HCT116 (cell line): ENCODE measurements around the gene TAF8. TPM values are rescaled to one million over a fixed set of nuclear protein-coding genes. Genes with fewer than 3 reads are reported as not detected.

Experiments used
- ATAC-seq: fragments of 200-7000 bp; cut with Tn5 transposase; 2 replicates; pipeline ENCODE4 v1.9.1; 2020; ENCODE audit warnings: mild to moderate bottlenecking, moderate library complexity
- BruUV-seq: library from RNA; stranded (reverse); fragments of 400-500 nt; replicated peaks from 2 replicates; lab custom pipeline; 2021; lab: Mats Ljungman, UMichigan
- CTCF ChIA-PET: fragments of 300-600 bp; sonication (Branson Sonifier 250); formaldehyde crosslinking; loops from one replicate; lab custom pipeline; 2021; ENCODE audit warnings: antibody characterized with exemption; lab: Charles Lee
- POLR2A ChIA-PET: fragments of 300-600, 350-600 bp; sonication (Branson Sonifier 250); formaldehyde crosslinking; loops from one replicate; lab custom pipeline; 2021; ENCODE audit warnings: antibody characterized with exemption; lab: Charles Lee
- RAD21 ChIA-PET, 2 experiments: fragments of 300-600 bp; sonication (Branson Sonifier 250); formaldehyde crosslinking; loops; one replicate each; lab custom pipeline; 2023; ENCODE audit warnings: low total read pairs in 2 of 2; ENCODE audit not compliant: uncharacterized antibody in 2 of 2, unreplicated experiment in 2 of 2, low non-redundant PET in 1 of 2; lab: Charles Lee
- DNase-seq: peaks from one replicate; pipeline ENCODE4 v3.0.0-alpha.2; 2010; ENCODE audit warnings: low read depth, low spot score
- H2AFZ ChIP-seq: fragments of 200-600 bp; shearing (Covaris generic), sonication (generic); 2 replicates; pipeline ENCODE4 v1.6.1; 2017; ENCODE audit warnings: low read depth, mixed run types, mixed read lengths, antibody characterized with exemption, low read length; ENCODE audit not compliant: poor library complexity, severe bottlenecking
- H3K27ac ChIP-seq: 2 replicates; pipeline ENCODE4 v1.5.1; 2012; ENCODE audit warnings: low read depth, low read length
- H3K27me3 ChIP-seq: fragments of 200-600 bp; sonication (generic); 2 replicates; pipeline ENCODE4 v1.6.1; 2016; ENCODE audit warnings: mixed run types, low read length, mixed read lengths; ENCODE audit not compliant: insufficient read depth
- H3K36me3 ChIP-seq, 2 experiments: fragments of 200-500 bp in 1 of 2; fragments of 200-600 bp in 1 of 2; sonication (Bioruptor generic) in 1 of 2; sonication (generic) in 1 of 2; 2 replicates each; pipeline versions ENCODE4 v1.5.1 to v1.6.1; 2014 to 2016; ENCODE audit warnings: low read length in 2 of 2, inconsistent platforms in 1 of 2, mixed read lengths in 1 of 2, mixed run types in 1 of 2; ENCODE audit not compliant: insufficient read depth in 2 of 2, control insufficient read depth in 1 of 2
- H3K4me1 ChIP-seq, 2 experiments: fragments of 200-600 bp in 1 of 2; sonication (generic) in 1 of 2; 2 replicates each; pipeline versions ENCODE4 v1.5.1 to v1.6.1; 2012 to 2017; ENCODE audit warnings: low read length in 2 of 2, inconsistent platforms in 1 of 2, mild to moderate bottlenecking in 1 of 2, mixed read lengths in 1 of 2, mixed run types in 1 of 2, moderate library complexity in 1 of 2; ENCODE audit not compliant: insufficient read depth in 2 of 2, control insufficient read depth in 1 of 2
- H3K4me2 ChIP-seq: fragments of 200-600 bp; sonication (generic); 2 replicates; pipeline ENCODE4 v1.6.1; 2017; ENCODE audit warnings: mixed run types, low read length, mixed read lengths
- H3K4me3 ChIP-seq, 2 experiments: fragments of 200-600 bp in 1 of 2; sonication (generic) in 1 of 2; replicated peaks in 1 of 2; 2 replicates each; pipeline ENCODE4 v1.5.1; 2011 to 2016; ENCODE audit warnings: low read length in 2 of 2, control low read depth in 1 of 2, low read depth in 1 of 2, mild to moderate bottlenecking in 1 of 2, mixed read lengths in 1 of 2, mixed run types in 1 of 2
- H3K79me2 ChIP-seq: fragments of 200-600 bp; sonication (generic); 2 replicates; pipeline ENCODE4 v1.6.1; 2017; ENCODE audit warnings: mild to moderate bottlenecking, mixed run types, low read length, moderate library complexity, mixed read lengths; ENCODE audit not compliant: insufficient read depth
- H3K9ac ChIP-seq: fragments of 200-600 bp; sonication (generic); 2 replicates; pipeline ENCODE4 v1.6.1; 2016; ENCODE audit warnings: low read length, mixed read lengths
- H3K9me2 ChIP-seq: fragments of 200-600 bp; sonication (generic), shearing (Covaris generic); 2 replicates; pipeline ENCODE4 v1.6.1; 2017; ENCODE audit warnings: mixed run types, mild to moderate bottlenecking, moderate library complexity; ENCODE audit not compliant: insufficient read depth
- H3K9me3 ChIP-seq, 2 experiments: fragments of 200-500 bp in 1 of 2; fragments of 200-600 bp in 1 of 2; sonication (Bioruptor generic) in 1 of 2; sonication (generic) in 1 of 2; 2 replicates each; pipeline ENCODE4 v1.6.1; 2014 to 2017; ENCODE audit warnings: low read length in 2 of 2, mixed read lengths in 2 of 2, inconsistent platforms in 1 of 2, low read depth in 1 of 2, mild to moderate bottlenecking in 1 of 2, mixed run types in 1 of 2, moderate library complexity in 1 of 2; ENCODE audit not compliant: control insufficient read depth in 1 of 2, insufficient read depth in 1 of 2
- H4K20me1 ChIP-seq: fragments of 200-600 bp; sonication (generic), shearing (Covaris generic); 2 replicates; pipeline ENCODE4 v1.6.1; 2017; ENCODE audit warnings: mixed run types, mild to moderate bottlenecking, moderate library complexity; ENCODE audit not compliant: insufficient read depth
- CBX3 ChIP-seq: IDR thresholded peaks from 2 replicates; pipeline ENCODE4 v1.6.1; 2012; ENCODE audit warnings: low read depth
- ELF1 ChIP-seq: IDR thresholded peaks from 2 replicates; pipeline ENCODE4 v1.6.1; 2012; ENCODE audit warnings: low read depth, borderline replicate concordance
- EZH2phosphoT487 ChIP-seq: fragments of 200-600 bp; IDR thresholded peaks from 2 replicates; pipeline ENCODE4 v1.6.1; 2018; ENCODE audit warnings: antibody characterized with exemption, borderline replicate concordance
- FOSL1 ChIP-seq: IDR thresholded peaks from 2 replicates; pipeline ENCODE4 v1.6.1; 2012; ENCODE audit warnings: low read depth
- SP1 ChIP-seq: IDR thresholded peaks from 2 replicates; pipeline ENCODE4 v1.6.1; 2012; ENCODE audit warnings: low read depth
- TCF7L2 ChIP-seq: IDR thresholded peaks from 2 replicates; pipeline ENCODE4 v1.7.0; 2011; ENCODE audit warnings: borderline replicate concordance, inconsistent platforms; ENCODE audit not compliant: insufficient read depth, insufficient read length; ENCODE audit errors: extremely low read depth
- YY1 ChIP-seq: IDR thresholded peaks from 2 replicates; pipeline ENCODE4 v1.6.1; 2011; ENCODE audit warnings: low read length, low read depth, moderate library complexity, mild to moderate bottlenecking; ENCODE audit not compliant: insufficient replicate concordance; ENCODE audit errors: extremely low read depth
- intact Hi-C: fragments of 100-400 bp; cut with micrococcal nuclease; formaldehyde crosslinking; loops from 2 replicates; pipeline ENCODE4 v1.10.0; 2022
- total RNA-seq: library from RNA; stranded (reverse); gene quantifications from one replicate; pipeline ENCODE4 v1.2.1, GENCODE V29; 2021; ENCODE audit not compliant: unreplicated experiment
- TF ChIP-seq, protein P1 (sequence below): IDR thresholded peaks from 2 replicates; pipeline ENCODE4 v1.6.1; 2012
- TF ChIP-seq, protein P2 (sequence below): IDR thresholded peaks from 2 replicates; pipeline ENCODE4 v1.6.1; 2012

TAF8 gene
- total RNA-seq, 1 experiment from 2014 or later: 29.5 TPM

DNA sequence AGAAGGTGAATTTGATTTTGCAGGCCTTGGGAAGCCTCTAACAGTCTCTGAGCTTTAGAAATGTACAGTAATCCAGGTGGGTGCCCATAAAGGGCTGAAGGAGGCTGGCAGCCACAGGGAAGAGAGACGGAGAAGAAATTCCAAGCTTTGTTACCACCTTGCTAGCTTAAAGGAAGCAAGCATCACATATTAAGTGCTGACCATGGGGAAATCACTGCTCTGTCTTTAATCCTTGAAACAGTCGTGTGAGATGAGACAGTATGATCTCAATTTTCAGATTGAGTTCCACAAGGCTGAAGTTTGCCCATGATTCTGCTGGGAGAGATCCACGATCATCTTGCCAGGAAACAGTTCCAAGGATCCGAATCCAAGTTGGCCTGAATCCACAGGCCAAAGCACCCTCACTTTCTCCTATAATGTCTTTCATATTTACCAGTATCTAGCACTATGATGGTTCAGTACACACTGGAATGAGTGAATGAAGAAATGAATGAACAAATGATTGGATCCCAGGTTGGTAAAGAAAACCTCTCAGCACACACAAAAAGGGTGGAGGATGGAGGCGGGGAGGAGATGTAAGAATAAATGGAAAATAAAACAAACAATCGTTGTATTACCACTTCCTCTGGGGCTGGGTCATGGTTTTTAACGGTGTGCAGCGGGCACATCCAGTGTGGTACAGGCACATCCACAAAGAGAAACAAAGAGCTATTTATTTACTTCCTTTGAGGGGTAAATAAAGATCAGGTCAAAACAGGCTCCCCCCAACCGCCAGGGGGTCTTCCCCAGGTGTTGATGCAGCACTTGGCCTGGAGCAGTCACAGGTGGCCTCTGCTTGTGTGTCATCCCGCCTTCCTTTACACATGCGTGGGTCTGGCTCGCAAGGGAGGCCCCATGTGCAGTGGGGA lies 28.2 kb upstream of the TAF8 start:
- DNase-seq: no peak
- Histone ChIP-seq H3K4me2 (no peak overlapping the region), H3K9me2 (no peaks in the 10 kb centered on the region), H3K4me1 (peaks cover 0 to 4% of the 10 kb centered on the region in 2 experiments; a peak in 1 of 4 replicates), H3K4me3 (no peak overlapping the region), H3K9ac (no peak overlapping the region), H3K36me3 (no peaks in the 10 kb centered on the region), H4K20me1 (no peaks in the 10 kb centered on the region), H2AFZ (no peak overlapping the region), H3K27me3 (no peaks in the 10 kb centered on the region), H3K27ac (no peak overlapping the region), H3K9me3 (no peaks in the 10 kb centered on the region), H3K79me2 (no peaks in the 10 kb centered on the region)
- intact Hi-C loops: no loop called here
- no peak for ATAC-seq
- TF ChIP-seq, protein P1, sequence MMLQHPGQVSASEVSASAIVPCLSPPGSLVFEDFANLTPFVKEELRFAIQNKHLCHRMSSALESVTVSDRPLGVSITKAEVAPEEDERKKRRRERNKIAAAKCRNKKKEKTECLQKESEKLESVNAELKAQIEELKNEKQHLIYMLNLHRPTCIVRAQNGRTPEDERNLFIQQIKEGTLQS: no peak
- TF ChIP-seq, protein P2, sequence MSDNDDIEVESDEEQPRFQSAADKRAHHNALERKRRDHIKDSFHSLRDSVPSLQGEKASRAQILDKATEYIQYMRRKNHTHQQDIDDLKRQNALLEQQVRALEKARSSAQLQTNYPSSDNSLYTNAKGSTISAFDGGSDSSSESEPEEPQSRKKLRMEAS: no peak
- TF ChIP-seq ELF1 (no peak), TCF7L2 (no peak), FOSL1 (no peak), EZH2phosphoT487 (no peak), YY1 (no peak), SP1 (no peak), CBX3 (no peak)
- ChIA-PET RAD21 (no interaction called here), POLR2A (no interaction called here), CTCF (no interaction called here)
- no TSS peak for BruUV-seq
